ENCODE measurements around the gene HOMER2. TPM values are rescaled to one million over a fixed set of nuclear protein-coding genes. Genes with fewer than 3 reads are reported as not detected.
"Not testable (repeated sequence)": the region's sequence is repeated elsewhere in the genome, so short reads cannot be mapped to it uniquely, and the experiment has no call there.

HOMER2 gene
- total RNA-seq (2014; rRNA removed; shearing (Covaris generic); ENCODE audit: low replicate concordance) = 19.6 and 19.7 TPM in 2 replicates

GRCh38 chr15:82952158-82953081, at the start of gene HOMER2:
Gene HOMER2, minus strand, starts transcription at chr15:82952720. Its CDS starts 185 bp downstream, at chr15:82952535.
- peak; percentile 48 for DNase-seq

GRCh38 chr15:83000672-83001031, 48.1 kb upstream of the HOMER2 start:
- H3K36me3 ChIP-seq, H3K9me3 ChIP-seq, DNase-seq, H3K4me3 ChIP-seq, H3K27me3 ChIP-seq: not testable (repeated sequence)

More at GRCh38 chr15:82952158-82953081, at the start of gene HOMER2:
- Histone ChIP-seq H3K27me3 (no peaks in the 10 kb centered on the region), H3K9me3 (no peaks in the 10 kb centered on the region), H3K4me3 (peak within 1 kb of the TSS; percentile 58), H3K36me3 (no peaks in the 10 kb centered on the region)

GRCh38 chr15:82999905-83000671, 47.6 kb upstream of the HOMER2 start:
- H3K4me3 ChIP-seq = peak overlapping the region; percentile 30
- no peaks in the 10 kb centered on the region for H3K9me3 ChIP-seq
- peak; percentile 7 for DNase-seq
- peaks cover 3% of the 10 kb centered on the region for H3K36me3 ChIP-seq
- no peaks in the 10 kb centered on the region for H3K27me3 ChIP-seq

- no peaks in the 10 kb centered on the region for H3K27me3 ChIP-seq
These were observed 46.9 kb upstream of the HOMER2 start for GRCh38 chr15:82999426-82999825.

GRCh38 chr15:82995938-82996337, 43.4 kb upstream of the HOMER2 start:
- no peaks in the 10 kb centered on the region for H3K9me3 ChIP-seq
- H3K36me3 ChIP-seq = peaks cover 7% of the 10 kb centered on the region
- no peak for DNase-seq
- no peaks in the 10 kb centered on the region for H3K27me3 ChIP-seq
- no peak overlapping the region for H3K4me3 ChIP-seq

More at GRCh38 chr15:82999426-82999825, 46.9 kb upstream of the HOMER2 start:
- Histone ChIP-seq H3K4me3 (no peak overlapping the region), H3K36me3 (no peaks in the 10 kb centered on the region), H3K9me3 (no peaks in the 10 kb centered on the region)
- no peak for DNase-seq

GRCh38 chr15:82995076-82995475, 42.6 kb upstream of the HOMER2 start:
- Histone ChIP-seq H3K27me3 (no peaks in the 10 kb centered on the region), H3K9me3 (no peaks in the 10 kb centered on the region), H3K36me3 (peaks cover 13% of the 10 kb centered on the region), H3K4me3 (no peak overlapping the region)
- DNase-seq = no peak

GRCh38 chr15:82993144-82993543, 40.6 kb upstream of the HOMER2 start:
- no peak for DNase-seq

GRCh38 chr15:82992436-82992998, 40.0 kb upstream of the HOMER2 start:
- H3K4me3 ChIP-seq = no peak overlapping the region

More at GRCh38 chr15:82993144-82993543, 40.6 kb upstream of the HOMER2 start:
- no peaks in the 10 kb centered on the region for H3K9me3 ChIP-seq
- peaks cover 29% of the 10 kb centered on the region for H3K36me3 ChIP-seq
- no peak overlapping the region for H3K4me3 ChIP-seq
- H3K27me3 ChIP-seq = no peaks in the 10 kb centered on the region

GRCh38 chr15:82986442-82986780, 33.9 kb upstream of the HOMER2 start:
- Histone ChIP-seq H3K36me3 (peaks cover 43% of the 10 kb centered on the region), H3K4me3 (peak overlapping the region; percentile 78), H3K9me3 (no peaks in the 10 kb centered on the region), H3K27me3 (no peaks in the 10 kb centered on the region)
- no peak for DNase-seq

More at GRCh38 chr15:82992436-82992998, 40.0 kb upstream of the HOMER2 start:
- peaks cover 35% of the 10 kb centered on the region for H3K36me3 ChIP-seq
- H3K27me3 ChIP-seq = no peaks in the 10 kb centered on the region
- H3K9me3 ChIP-seq = no peaks in the 10 kb centered on the region
- no peak for DNase-seq

GRCh38 chr15:82985688-82986441, 33.3 kb upstream of the HOMER2 start, which contains the start of gene RAMAC:
Gene RAMAC, plus strand, starts transcription at chr15:82986210. Its CDS starts 2,809 bp downstream, at chr15:82989019.
- DNase-seq = peak; percentile 93
- Histone ChIP-seq H3K27me3 (no peaks in the 10 kb centered on the region), H3K36me3 (peaks cover 37% of the 10 kb centered on the region), H3K9me3 (no peaks in the 10 kb centered on the region), H3K4me3 (peak within 1 kb of the TSS; percentile 78)

- DNase-seq = no peak
- no peaks in the 10 kb centered on the region for H3K9me3 ChIP-seq
- no peaks in the 10 kb centered on the region for H3K27me3 ChIP-seq
- H3K4me3 ChIP-seq = no peak overlapping the region
- H3K36me3 ChIP-seq = peaks cover 5% of the 10 kb centered on the region; the same call in 1 of the 2 replicates
These were observed 28.5 kb upstream of the HOMER2 start for GRCh38 chr15:82980981-82981380.

GRCh38 chr15:82979726-82980125, 27.2 kb upstream of the HOMER2 start:
- Histone ChIP-seq H3K9me3 (no peaks in the 10 kb centered on the region), H3K4me3 (no peak overlapping the region), H3K27me3 (no peaks in the 10 kb centered on the region), H3K36me3 (no peaks in the 10 kb centered on the region)
- DNase-seq = no peak

- no peaks in the 10 kb centered on the region for H3K36me3 ChIP-seq
- H3K4me3 ChIP-seq = no peak overlapping the region
- no peaks in the 10 kb centered on the region for H3K9me3 ChIP-seq
- no peaks in the 10 kb centered on the region for H3K27me3 ChIP-seq
- DNase-seq = no peak
These were observed 25.9 kb upstream of the HOMER2 start for GRCh38 chr15:82978438-82978837.

GRCh38 chr15:82977076-82977475, 24.6 kb upstream of the HOMER2 start:
- DNase-seq = no peak
- Histone ChIP-seq H3K4me3 (no peak overlapping the region), H3K27me3 (no peaks in the 10 kb centered on the region), H3K9me3 (no peaks in the 10 kb centered on the region), H3K36me3 (no peaks in the 10 kb centered on the region)

GRCh38 chr15:82972990-82973389, 20.5 kb upstream of the HOMER2 start:
- DNase-seq = no peak
- no peaks in the 10 kb centered on the region for H3K9me3 ChIP-seq
- no peaks in the 10 kb centered on the region for H3K27me3 ChIP-seq
- H3K4me3 ChIP-seq = no peak overlapping the region
- H3K36me3 ChIP-seq = no peaks in the 10 kb centered on the region

- DNase-seq = no peak
- no peaks in the 10 kb centered on the region for H3K9me3 ChIP-seq
- H3K36me3 ChIP-seq = no peaks in the 10 kb centered on the region
- H3K4me3 ChIP-seq = no peak overlapping the region
- no peaks in the 10 kb centered on the region for H3K27me3 ChIP-seq
These were observed 18.9 kb upstream of the HOMER2 start for GRCh38 chr15:82971218-82971984.

All from MG63 (cell line).